ENCODE results near the gene ZBTB45. TPM values are rescaled to one million over a fixed set of nuclear protein-coding genes. Genes with fewer than 3 reads are reported as not detected.
"Not testable (repeated sequence)": the region's sequence is repeated elsewhere in the genome, so short reads cannot be mapped to it uniquely, and the experiment has no call there.

The ZBTB45 gene
- total and polyA plus RNA-seq, 2 donors (not counting 3 experiments of a cell fraction or from before 2014, with no cell fraction given), result 17.8 to 21.8 TPM

GRCh38 chr19:58471736-58472135 is 47.9 kb downstream of the ZBTB45 start:
- no peak overlapping the region for H3K9ac ChIP-seq (replicated peaks; ENCODE audit: extremely low read depth, insufficient read depth, low read length)
- no peak for FAIRE-seq
- H3K9me1 ChIP-seq (replicated peaks; ENCODE audit: control insufficient read depth, extremely low read depth, insufficient read depth, low read length), result no peaks in the 10 kb centered on the region
- H3K4me2 ChIP-seq (ENCODE audit: insufficient read depth, low read length), result no peak overlapping the region
- DNase-seq (ENCODE audit: low read depth, low spot score), result no peak
- H2AFZ ChIP-seq (ENCODE audit: low read depth, low read length), result no peak overlapping the region
- dilution Hi-C loops (cut with MboI; ENCODE audit: extremely low pct_ligation_motif_present, low sequenced_read_pairs) (no loop called here), intact Hi-C loops (cut with micrococcal nuclease) (no loop called here)
- no peaks in the 10 kb centered on the region for H3K27me3 ChIP-seq (ENCODE audit: control insufficient read depth in 2 of 2, insufficient read depth in 2 of 2, low read length in 2 of 2)
- POLR2A ChIA-PET, result no interaction called here
- no peaks in the 10 kb centered on the region for H4K20me1 ChIP-seq (replicated peaks; ENCODE audit: control insufficient read depth, extremely low read depth, insufficient read depth, low read length)
- H3K9me3 ChIP-seq (replicated peaks; ENCODE audit: control insufficient read depth, insufficient read depth, low read length), result no peaks in the 10 kb centered on the region
- peaks cover 10% of the 10 kb centered on the region for H3K79me2 ChIP-seq (ENCODE audit: control insufficient read depth, insufficient read depth, low read length)
- H3K4me1 ChIP-seq (ENCODE audit: control insufficient read depth, extremely low read depth, insufficient read depth, low read length), result peaks cover 10% of the 10 kb centered on the region
- H3K4me3 ChIP-seq (replicated peaks in 1 of 3; ENCODE audit: insufficient read depth in 1 of 3, low read depth in 1 of 3, low read length in 3 of 3), result no peak overlapping the region
- TF ChIP-seq POLR2AphosphoS5 (IDR thresholded peaks at IDR 0.05; ENCODE audit: insufficient read depth, low read depth, low read length), result no peak
- TF ChIP-seq EZH2 (IDR thresholded peaks at IDR 0.05; ENCODE audit: borderline replicate concordance, low read depth, low read length, severe bottlenecking), result no peak
- no peak for TF ChIP-seq MAX (IDR thresholded peaks at IDR 0.05; ENCODE audit: insufficient read depth, insufficient read length)
- TF ChIP-seq, protein P1, sequence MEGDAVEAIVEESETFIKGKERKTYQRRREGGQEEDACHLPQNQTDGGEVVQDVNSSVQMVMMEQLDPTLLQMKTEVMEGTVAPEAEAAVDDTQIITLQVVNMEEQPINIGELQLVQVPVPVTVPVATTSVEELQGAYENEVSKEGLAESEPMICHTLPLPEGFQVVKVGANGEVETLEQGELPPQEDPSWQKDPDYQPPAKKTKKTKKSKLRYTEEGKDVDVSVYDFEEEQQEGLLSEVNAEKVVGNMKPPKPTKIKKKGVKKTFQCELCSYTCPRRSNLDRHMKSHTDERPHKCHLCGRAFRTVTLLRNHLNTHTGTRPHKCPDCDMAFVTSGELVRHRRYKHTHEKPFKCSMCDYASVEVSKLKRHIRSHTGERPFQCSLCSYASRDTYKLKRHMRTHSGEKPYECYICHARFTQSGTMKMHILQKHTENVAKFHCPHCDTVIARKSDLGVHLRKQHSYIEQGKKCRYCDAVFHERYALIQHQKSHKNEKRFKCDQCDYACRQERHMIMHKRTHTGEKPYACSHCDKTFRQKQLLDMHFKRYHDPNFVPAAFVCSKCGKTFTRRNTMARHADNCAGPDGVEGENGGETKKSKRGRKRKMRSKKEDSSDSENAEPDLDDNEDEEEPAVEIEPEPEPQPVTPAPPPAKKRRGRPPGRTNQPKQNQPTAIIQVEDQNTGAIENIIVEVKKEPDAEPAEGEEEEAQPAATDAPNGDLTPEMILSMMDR (IDR thresholded peaks at IDR 0.05; ENCODE audit: extremely low read depth in 1 of 2, insufficient read depth in 1 of 2, low read depth in 1 of 2, low read length in 2 of 2), result no peak
- TF ChIP-seq POLR2A (IDR thresholded peaks at IDR 0.05; ENCODE audit: low read depth, low read length), result no peak
- no peak for TF ChIP-seq JUN (IDR thresholded peaks at IDR 0.05; ENCODE audit: borderline replicate concordance, insufficient read depth, insufficient read length, low read depth)
- no peak for TF ChIP-seq MYC (IDR thresholded peaks at IDR 0.05; ENCODE audit: low read depth, low read length)
- TF ChIP-seq FOS (IDR thresholded peaks at IDR 0.05; ENCODE audit: borderline replicate concordance, insufficient read depth, low read length), result no peak
- TF ChIP-seq GATA2 (IDR thresholded peaks at IDR 0.05; ENCODE audit: insufficient read depth, insufficient read length, low read depth, low read length), result no peak
- H3K36me3 ChIP-seq (ENCODE audit: control insufficient read depth in 2 of 2, extremely low read depth in 1 of 2, insufficient read depth in 2 of 2, low read length in 2 of 2), result peaks cover 4 to 22% of the 10 kb centered on the region in 2 experiments
- H3K27ac ChIP-seq (ENCODE audit: insufficient read depth, low read depth, low read length), result no peak overlapping the region
- CTCF ChIA-PET, result no interaction called here
- BruUV-seq (replicated peaks), result no TSS peak

DNA sequence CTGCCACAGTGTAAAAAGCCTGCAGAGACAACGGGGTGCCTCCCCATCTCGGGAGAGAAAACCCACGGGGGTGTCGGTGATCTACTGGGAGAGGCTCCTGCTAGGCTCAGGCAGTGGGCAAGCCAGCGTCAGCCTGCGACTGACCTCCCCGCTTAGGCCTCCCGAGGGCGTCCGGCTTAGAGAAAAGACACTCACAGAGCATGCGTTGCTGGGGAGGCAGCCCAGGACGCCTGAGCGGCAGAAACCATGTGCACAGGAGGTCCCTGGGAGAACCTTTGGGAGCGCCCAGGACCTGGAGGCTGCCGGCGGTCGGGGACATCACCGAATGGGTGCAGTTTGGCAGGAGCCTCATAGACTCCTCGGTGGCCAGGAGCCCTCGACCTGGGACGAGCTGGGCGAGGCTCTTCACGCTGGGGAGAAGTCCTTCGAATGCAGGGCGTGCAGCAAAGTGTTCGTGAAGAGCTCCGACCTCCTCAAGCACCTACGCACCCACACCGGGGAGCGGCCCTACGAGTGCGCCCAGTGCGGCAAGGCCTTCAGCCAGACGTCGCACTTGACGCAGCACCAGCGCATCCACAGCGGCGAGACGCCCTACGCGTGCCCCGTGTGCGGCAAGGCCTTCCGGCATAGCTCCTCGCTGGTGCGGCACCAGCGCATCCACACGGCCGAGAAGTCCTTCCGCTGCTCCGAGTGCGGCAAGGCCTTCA is 48.6 kb downstream of the ZBTB45 start:
- POLR2A ChIA-PET; H3K9me3 ChIP-seq (replicated peaks; ENCODE audit: control insufficient read depth, insufficient read depth, low read length); H3K4me2 ChIP-seq (ENCODE audit: insufficient read depth, low read length); H3K9me1 ChIP-seq (replicated peaks; ENCODE audit: control insufficient read depth, extremely low read depth, insufficient read depth, low read length); H3K27me3 ChIP-seq (ENCODE audit: control insufficient read depth in 2 of 2, insufficient read depth in 2 of 2, low read length in 2 of 2); H2AFZ ChIP-seq (ENCODE audit: low read depth, low read length); H3K4me3 ChIP-seq (replicated peaks in 1 of 3; ENCODE audit: insufficient read depth in 1 of 3, low read depth in 1 of 3, low read length in 3 of 3); H3K79me2 ChIP-seq (ENCODE audit: control insufficient read depth, insufficient read depth, low read length); H4K20me1 ChIP-seq (replicated peaks; ENCODE audit: control insufficient read depth, extremely low read depth, insufficient read depth, low read length); H3K27ac ChIP-seq (ENCODE audit: insufficient read depth, low read depth, low read length); BruUV-seq (replicated peaks); intact Hi-C loops (cut with micrococcal nuclease); DNase-seq (ENCODE audit: low read depth, low spot score); FAIRE-seq; CTCF ChIA-PET; H3K4me1 ChIP-seq (ENCODE audit: control insufficient read depth, extremely low read depth, insufficient read depth, low read length); H3K9ac ChIP-seq (replicated peaks; ENCODE audit: extremely low read depth, insufficient read depth, low read length); dilution Hi-C loops (cut with MboI; ENCODE audit: extremely low pct_ligation_motif_present, low sequenced_read_pairs): not testable (repeated sequence)
- H3K36me3 ChIP-seq (ENCODE audit: control insufficient read depth in 2 of 2, extremely low read depth in 1 of 2, insufficient read depth in 2 of 2, low read length in 2 of 2), result peaks cover 4 to 22% of the 10 kb centered on the region in 2 experiments
